Tongue (tissue), 2 donors: ENCODE data around the gene UBE2F. TPM values are rescaled to one million over a fixed set of nuclear protein-coding genes. Genes with fewer than 3 reads are reported as not detected.
A peak's percentile ranks its signal among the peaks of the same experiment; 100 is the strongest.
"Not testable (repeated sequence)": the region's sequence is repeated elsewhere in the genome, so short reads cannot be mapped to it uniquely, and the experiment has no call there.

Experiments used
- DNase-seq: peaks from one replicate; pipeline ENCODE4 v3.0.0-alpha.2; 2015
- total RNA-seq: library from RNA; depleted of rRNA; stranded (reverse); fragments of >200 nt; gene quantifications from one replicate; pipeline ENCODE4 v1.2.3, GENCODE V29; 2014

The UBE2F gene
- total RNA-seq, 1 donor from 2014 or later: 69.6 TPM

- no peak for DNase-seq
Observed at GRCh38 chr2:237980087-237980486, 13.3 kb downstream of the UBE2F start.

- DNase-seq: no peak
Observed at GRCh38 chr2:237980751-237981150, 13.9 kb downstream of the UBE2F start.

GRCh38 chr2:237981621-237982020 lies 14.8 kb downstream of the UBE2F start:
- not testable (repeated sequence) for DNase-seq

- no peak for DNase-seq
Observed at GRCh38 chr2:237982039-237982725, 15.4 kb downstream of the UBE2F start.

GRCh38 chr2:237983922-237984321 lies 17.1 kb downstream of the UBE2F start:
- DNase-seq: no peak

GRCh38 chr2:237987268-237987667 lies 20.5 kb downstream of the UBE2F start:
- DNase-seq: no peak

GRCh38 chr2:237993701-237994100 lies 26.9 kb downstream of the UBE2F start:
- DNase-seq: no peak

GRCh38 chr2:237995036-237995435 lies 28.2 kb downstream of the UBE2F start:
- DNase-seq: peak; percentile 32

GRCh38 chr2:237996021-237996593 lies 29.3 kb downstream of the UBE2F start:
- DNase-seq: no peak

GRCh38 chr2:237997521-237997920 lies 30.7 kb downstream of the UBE2F start:
- no peak for DNase-seq

- no peak for DNase-seq
Observed at GRCh38 chr2:237998530-237998929, 31.7 kb downstream of the UBE2F start.

GRCh38 chr2:238003234-238004031 lies 36.6 kb downstream of the UBE2F start:
- no peak for DNase-seq

- no peak for DNase-seq
Observed at GRCh38 chr2:238004077-238004830, 37.4 kb downstream of the UBE2F start.

GRCh38 chr2:238005528-238005927 lies 38.7 kb downstream of the UBE2F start:
- no peak for DNase-seq

GRCh38 chr2:238006510-238006909 lies 39.7 kb downstream of the UBE2F start:
- no peak for DNase-seq

GRCh38 chr2:238007924-238008323 lies 41.1 kb downstream of the UBE2F start:
- no peak for DNase-seq

GRCh38 chr2:238009563-238009962 lies 42.7 kb downstream of the UBE2F start:
- no peak for DNase-seq

- no peak for DNase-seq
Observed at GRCh38 chr2:238010572-238010971, 43.8 kb downstream of the UBE2F start.

GRCh38 chr2:238013806-238014205 lies 47.0 kb downstream of the UBE2F start:
- DNase-seq: no peak

GRCh38 chr2:238015705-238016104 lies 48.9 kb downstream of the UBE2F start:
- DNase-seq: no peak

GRCh38 chr2:238016526-238016925 lies 49.7 kb downstream of the UBE2F start:
- DNase-seq: no peak

- DNase-seq: no peak
Observed at GRCh38 chr2:238019962-238020361, 53.1 kb downstream of the UBE2F start.

GRCh38 chr2:238020816-238021215 lies 54.0 kb downstream of the UBE2F start:
- DNase-seq: no peak
